Right cardiac atrium (tissue), 5 donors: Measurements from ENCODE around the gene PCSK7. TPM values are rescaled to one million over a fixed set of nuclear protein-coding genes. Genes with fewer than 3 reads are reported as not detected.
"Not testable (repeated sequence)": the region's sequence is repeated elsewhere in the genome, so short reads cannot be mapped to it uniquely, and the experiment has no call there.

ENCODE experiments used
- ATAC-seq, 2 donors: fragments of 200-7000 bp; cut with Tn5 transposase; one replicate each; pipeline versions ENCODE4 v1.8.0 to v1.9.1; 2020; ENCODE audit warnings: moderate library complexity in 2 of 2, mild to moderate bottlenecking in 1 of 2
- DNase-seq, 3 donors: peaks; one replicate each; pipeline ENCODE4 v3.0.0-alpha.2; 2020
- H3K27ac ChIP-seq: one replicate; pipeline ENCODE4 v1.5.1; 2013; ENCODE audit warnings: mild to moderate bottlenecking, low read length, control low read depth, moderate library complexity
- H3K27me3 ChIP-seq: one replicate; pipeline ENCODE4 v1.6.1; 2013; ENCODE audit not compliant: control insufficient read depth, insufficient read depth
- H3K4me1 ChIP-seq: one replicate; pipeline ENCODE4 v1.6.1; 2013; ENCODE audit warnings: low read length; ENCODE audit not compliant: control insufficient read depth, insufficient read depth
- H3K4me3 ChIP-seq: one replicate; pipeline ENCODE4 v1.5.1; 2013; ENCODE audit warnings: low read length, control low read depth
- H3K9me3 ChIP-seq: one replicate; pipeline ENCODE4 v1.6.1; 2013; ENCODE audit warnings: low read length; ENCODE audit not compliant: control insufficient read depth
- WGBS: extraction: QIAGEN DNeasy Blood & Tissue Kit; methylation state at CpG from one replicate; pipeline ENCODE4 v1.1.7; 2013; 5-methylcytosine and 5-hydroxymethylcytosine counted together
- intact Hi-C, 4 donors: fragments of 100-400 bp; cut with DNase I; formaldehyde crosslinking; loops; one replicate each; pipeline versions ENCODE4 v1.11.0 to v1.14.0; 2022 to 2023
- polyA plus RNA-seq: library from polyadenylated mRNA; stranded (reverse); fragments of 200-250 nt; gene quantifications from one replicate; pipeline ENCODE4 v1.2.3, GENCODE V29; 2013
- total RNA-seq, 4 donors: library from RNA; stranded (reverse); fragmentation: NEBNext Ultra II Directional; extraction: Animal tissue kit (Norgen Biotek cat#: 25700); gene quantifications; one replicate each; pipeline ENCODE4 v1.2.1, GENCODE V29; 2021
- donor health status: healthy with polysubstance abuse.
- donor health status: DM: no; HTN: yes; CAD: no.
- donor health status: DM: no; HTN: no; CAD: no.
- donor health status: DM: no; HTN: yes; CAD: no; lungs with severe emphysema.
- donor health status: DM: yes; HTN: yes; CAD: no.

Gene PCSK7
- total and polyA plus RNA-seq, 5 donors = 25.7 to 39.2 (median 29.2) TPM

- H3K4me3 ChIP-seq, H3K27ac ChIP-seq, H3K27me3 ChIP-seq, H3K9me3 ChIP-seq, intact Hi-C loops, H3K4me1 ChIP-seq, ATAC-seq, DNase-seq: not testable (repeated sequence)
- WGBS = 98% methylated on average over 7 of the region's 7 CpGs
Measured at GRCh38 chr11:117264624-117265323, 32.9 kb upstream of the PCSK7 start.

- no peak for DNase-seq
- Histone ChIP-seq H3K4me3 (no peak overlapping the region), H3K27me3 (no peaks in the 10 kb centered on the region), H3K4me1 (no peaks in the 10 kb centered on the region), H3K9me3 (no peaks in the 10 kb centered on the region), H3K27ac (no peak overlapping the region)
- ATAC-seq = no peak
- intact Hi-C loops = no loop called here
- WGBS = 63% methylated on average over 1 of the region's 1 CpG
Measured at GRCh38 chr11:117259417-117259816, 27.5 kb upstream of the PCSK7 start.

GRCh38 chr11:117258576-117258975, 26.7 kb upstream of the PCSK7 start:
- no peaks in the 10 kb centered on the region for H3K9me3 ChIP-seq
- DNase-seq = no peak
- no peaks in the 10 kb centered on the region for H3K4me1 ChIP-seq
- H3K4me3 ChIP-seq = no peak overlapping the region
- H3K27me3 ChIP-seq = no peaks in the 10 kb centered on the region
- no peak for ATAC-seq
- intact Hi-C loops = no loop called here
- WGBS = 90% methylated on average over 2 of the region's 2 CpGs
- no peak overlapping the region for H3K27ac ChIP-seq

- intact Hi-C loops = no loop called here
- no peak for ATAC-seq
- Histone ChIP-seq H3K9me3 (no peaks in the 10 kb centered on the region), H3K4me1 (no peaks in the 10 kb centered on the region), H3K27ac (no peak overlapping the region), H3K4me3 (no peak overlapping the region), H3K27me3 (no peaks in the 10 kb centered on the region)
- WGBS = 46% methylated on average over 2 of the region's 2 CpGs
- DNase-seq = no peak
Measured at GRCh38 chr11:117256573-117256972, 24.7 kb upstream of the PCSK7 start.

GRCh38 chr11:117255966-117256365, 24.1 kb upstream of the PCSK7 start:
- DNase-seq (no peak), ATAC-seq (no peak)
- Histone ChIP-seq H3K4me3 (no peak overlapping the region), H3K4me1 (no peaks in the 10 kb centered on the region), H3K9me3 (no peaks in the 10 kb centered on the region), H3K27ac (no peak overlapping the region), H3K27me3 (no peaks in the 10 kb centered on the region)
- 88% methylated on average over 3 of the region's 3 CpGs for WGBS
- intact Hi-C loops = no loop called here

- no peaks in the 10 kb centered on the region for H3K4me1 ChIP-seq
- H3K4me3 ChIP-seq = no peak overlapping the region
- no peak overlapping the region for H3K27ac ChIP-seq
- DNase-seq (no peak), ATAC-seq (no peak)
- no peaks in the 10 kb centered on the region for H3K27me3 ChIP-seq
- 93% methylated on average over 10 of the region's 10 CpGs for WGBS
- intact Hi-C loops = no loop called here
- no peaks in the 10 kb centered on the region for H3K9me3 ChIP-seq
Measured at GRCh38 chr11:117251506-117251905, 19.6 kb upstream of the PCSK7 start.

GRCh38 chr11:117249571-117249970, 17.7 kb upstream of the PCSK7 start:
- no peaks in the 10 kb centered on the region for H3K27me3 ChIP-seq
- 88% methylated on average over 4 of the region's 4 CpGs for WGBS
- intact Hi-C loops = no loop called here
- no peak overlapping the region for H3K4me3 ChIP-seq
- H3K4me1 ChIP-seq = no peaks in the 10 kb centered on the region
- DNase-seq = no peak
- H3K9me3 ChIP-seq = no peaks in the 10 kb centered on the region
- ATAC-seq = no peak
- H3K27ac ChIP-seq = no peak overlapping the region

- no peak overlapping the region for H3K4me3 ChIP-seq
- no peaks in the 10 kb centered on the region for H3K4me1 ChIP-seq
- ATAC-seq = no peak
- intact Hi-C loops = no loop called here
- H3K9me3 ChIP-seq = no peaks in the 10 kb centered on the region
- no peak for DNase-seq
- WGBS = 94% methylated on average over 4 of the region's 4 CpGs
- no peaks in the 10 kb centered on the region for H3K27me3 ChIP-seq
- no peak overlapping the region for H3K27ac ChIP-seq
Measured at GRCh38 chr11:117248341-117248740, 16.5 kb upstream of the PCSK7 start.

GRCh38 chr11:117239295-117239694, 7.4 kb upstream of the PCSK7 start:
- DNase-seq = no peak
- no peaks in the 10 kb centered on the region for H3K9me3 ChIP-seq
- H3K27ac ChIP-seq = no peak overlapping the region
- ATAC-seq = no peak
- intact Hi-C loops = no loop called here
- WGBS = 81% methylated on average over 6 of the region's 6 CpGs
- no peak overlapping the region for H3K4me3 ChIP-seq
- H3K4me1 ChIP-seq = peaks cover under 1% of the 10 kb centered on the region
- H3K27me3 ChIP-seq = no peaks in the 10 kb centered on the region

- DNase-seq = no peak
- intact Hi-C loops = no loop called here
- no peak overlapping the region for H3K4me3 ChIP-seq
- peaks cover 3% of the 10 kb centered on the region for H3K4me1 ChIP-seq
- no peak for ATAC-seq
- no peaks in the 10 kb centered on the region for H3K9me3 ChIP-seq
- no peak overlapping the region for H3K27ac ChIP-seq
- 93% methylated on average over 5 of the region's 5 CpGs for WGBS
- H3K27me3 ChIP-seq = no peaks in the 10 kb centered on the region
Measured at GRCh38 chr11:117238221-117238620, 6.3 kb upstream of the PCSK7 start.

GRCh38 chr11:117232911-117233409, 1.1 kb upstream of the PCSK7 start:
- intact Hi-C loops = no loop called here
- peaks cover 5% of the 10 kb centered on the region for H3K4me1 ChIP-seq
- DNase-seq (peak in 2 of 3 donors; percentile 35 to 72), ATAC-seq (peak; percentile 30 to 44)
- WGBS = 1% methylated on average over 27 of the region's 27 CpGs
- peak overlapping the region; percentile 100 for H3K4me3 ChIP-seq
- H3K9me3 ChIP-seq = no peaks in the 10 kb centered on the region
- H3K27me3 ChIP-seq = no peaks in the 10 kb centered on the region
- peak overlapping the region; percentile 86 for H3K27ac ChIP-seq
